Subcutaneous adipose tissue (tissue), 4 donors: ENCODE results near the gene CIRBP. TPM values are rescaled to one million over a fixed set of nuclear protein-coding genes. Genes with fewer than 3 reads are reported as not detected.

Experiments used
- CTCF ChIP-seq: fragments of 450-650 bp; IDR thresholded peaks from one replicate; pipeline ENCODE4 v1.5.1; 2016; ENCODE audit warnings: low read depth, mild to moderate bottlenecking, control low read depth, antibody characterized with exemption, moderate library complexity
- total RNA-seq, 4 donors: library from RNA; depleted of rRNA; stranded (reverse); fragments of >200 nt; gene quantifications; one replicate each; pipeline ENCODE4 v1.1.0, GENCODE V29; 2016

CIRBP gene
- total RNA-seq, 4 donors from 2014 or later, result 159 to 753 (median 413) TPM

DNA sequence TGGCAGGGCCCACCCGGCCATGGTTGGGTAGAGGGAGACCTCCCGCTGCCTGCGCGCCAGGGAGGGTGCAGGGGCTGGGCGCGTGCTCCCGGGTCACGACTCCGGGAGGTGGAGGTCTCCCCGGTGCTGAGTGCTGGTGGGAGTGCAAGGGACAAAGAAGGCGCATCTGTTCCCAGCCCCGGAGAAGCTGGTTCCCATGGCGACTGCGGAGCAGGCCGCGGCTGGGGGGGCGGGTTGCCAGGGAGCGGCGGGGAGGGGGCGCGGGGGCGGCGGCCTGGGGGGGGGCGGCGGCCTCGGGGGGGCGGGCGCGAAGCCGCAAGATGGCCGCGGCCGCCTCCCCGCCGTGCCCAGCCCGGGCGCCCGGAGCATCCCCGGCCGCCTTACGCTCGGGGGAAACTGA lies 32.6 kb upstream of the CIRBP start:
- TF ChIP-seq CTCF, result no peak

GRCh38 chr19:1237027-1237659 lies 32.0 kb upstream of the CIRBP start:
- TF ChIP-seq CTCF, result no peak

- no peak for TF ChIP-seq CTCF
Measured at GRCh38 chr19:1237754-1238368, 31.3 kb upstream of the CIRBP start, which contains the start of gene CBARP. CBARP (minus strand) TSS chr19:1238005; CDS start chr19:1236100, 1,905 bp downstream.

GRCh38 chr19:1238369-1239303 lies 30.5 kb upstream of the CIRBP start:
- TF ChIP-seq CTCF, result no peak

DNA sequence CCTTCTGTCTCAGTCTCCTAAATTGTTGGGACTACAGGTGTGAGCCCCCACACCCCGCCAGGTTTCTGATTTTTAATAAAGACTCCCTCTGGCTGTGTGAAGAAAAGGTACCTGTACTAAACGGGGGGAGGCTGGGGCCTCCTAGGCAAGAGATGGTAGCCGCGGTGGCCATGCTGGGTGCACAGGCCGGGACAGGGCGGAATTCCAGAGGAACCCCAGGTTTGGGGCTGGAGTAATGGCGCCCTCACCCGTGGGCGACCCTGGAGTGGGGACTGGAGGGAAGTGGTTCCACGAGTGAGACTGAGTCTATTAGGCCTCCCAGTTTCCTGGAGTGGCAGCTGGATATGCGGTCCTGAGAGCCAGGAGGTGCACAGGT lies 29.7 kb upstream of the CIRBP start:
- TF ChIP-seq CTCF, result no peak

DNA sequence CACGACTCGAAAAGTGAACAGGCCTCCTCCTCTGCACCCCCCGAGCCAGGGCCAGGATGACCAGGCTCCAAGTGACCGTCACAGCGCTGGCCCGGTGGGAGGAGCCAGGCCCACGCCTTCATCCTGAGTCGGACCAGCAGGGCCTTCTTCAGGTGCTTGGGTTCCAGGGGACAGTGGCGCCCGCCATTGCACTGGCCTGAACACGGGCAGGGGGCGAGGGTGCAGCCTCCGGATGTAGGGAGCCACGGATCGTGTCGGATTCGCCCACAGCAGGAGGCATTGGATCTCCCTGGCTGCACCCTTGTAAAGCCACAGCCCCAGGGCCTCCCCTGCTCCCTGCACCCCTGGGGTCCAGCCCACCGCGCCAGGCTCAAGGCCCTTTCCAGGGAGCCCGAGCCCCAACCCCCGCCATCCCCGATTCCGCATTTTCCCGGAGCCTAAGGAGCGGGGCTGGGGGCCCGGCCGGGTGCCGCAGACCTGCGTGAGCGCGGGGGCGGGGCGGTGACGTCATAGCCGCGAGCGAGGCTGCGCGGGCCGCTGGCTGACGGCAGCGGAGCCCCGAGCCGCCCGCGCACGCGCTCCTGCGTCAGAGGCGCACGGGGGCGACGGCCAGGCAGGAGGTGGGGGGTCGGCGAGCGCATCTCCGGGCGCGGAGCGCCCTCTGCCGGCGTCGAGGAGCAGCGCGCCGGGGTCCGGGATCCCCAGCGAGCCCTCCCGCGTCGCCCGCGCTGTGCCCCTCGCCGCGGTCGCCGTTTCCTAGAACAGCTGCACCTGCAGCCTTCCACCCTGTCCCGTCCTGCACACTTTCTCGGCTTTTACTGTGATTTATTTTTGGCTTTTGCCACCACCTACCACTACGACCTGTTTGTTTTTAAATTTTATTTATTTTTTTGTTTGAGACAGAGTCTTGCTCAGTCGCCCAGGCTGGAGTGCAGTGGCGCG lies 29.1 kb upstream of the CIRBP start:
- TF ChIP-seq CTCF, result no peak
